Measurements from ENCODE around the gene NXPE2.
A peak's percentile ranks its signal among the peaks of the same experiment; 100 is the strongest.
"Not testable (repeated sequence)": the region's sequence is repeated elsewhere in the genome, so short reads cannot be mapped to it uniquely, and the experiment has no call there.

NXPE2 gene

GRCh38 chr11:114678125-114679036 is at the start of gene NXPE2:
TSS of gene NXPE2 (plus strand) at chr11:114678527. CDS start at chr11:114678576, 49 bp downstream.
- DNase-seq, result no peak

- DNase-seq, result not testable (repeated sequence)
These were observed 46.8 kb upstream of the NXPE2 start for GRCh38 chr11:114631445-114631965.

- not testable (repeated sequence) for DNase-seq
These were observed 38.9 kb upstream of the NXPE2 start for GRCh38 chr11:114639440-114639839.

GRCh38 chr11:114650661-114651060 is 27.7 kb upstream of the NXPE2 start:
- no peak for DNase-seq

- no peak for DNase-seq
These were observed 27.1 kb upstream of the NXPE2 start for GRCh38 chr11:114651145-114651718.

- no peak for DNase-seq
These were observed 25.2 kb upstream of the NXPE2 start for GRCh38 chr11:114653148-114653547.

- DNase-seq, result no peak
These were observed 13.7 kb upstream of the NXPE2 start for GRCh38 chr11:114664641-114665040.

GRCh38 chr11:114666760-114667159 is 11.6 kb upstream of the NXPE2 start:
- no peak for DNase-seq

- DNase-seq, result no peak
These were observed 10.2 kb upstream of the NXPE2 start for GRCh38 chr11:114668109-114668508.

- no peak for DNase-seq
These were observed 4.7 kb upstream of the NXPE2 start for GRCh38 chr11:114673661-114674060.

GRCh38 chr11:114679505-114679904 is 1.2 kb downstream of the NXPE2 start:
- no peak for DNase-seq

GRCh38 chr11:114683007-114683406 is 4.7 kb downstream of the NXPE2 start:
- DNase-seq, result no peak

GRCh38 chr11:114684636-114685035 is 6.3 kb downstream of the NXPE2 start:
- no peak for DNase-seq

- DNase-seq, result no peak
These were observed 6.8 kb downstream of the NXPE2 start for GRCh38 chr11:114685097-114685496.

- DNase-seq, result no peak
These were observed 27.1 kb downstream of the NXPE2 start for GRCh38 chr11:114705280-114706024.

- no peak for DNase-seq
These were observed 31.6 kb downstream of the NXPE2 start for GRCh38 chr11:114709960-114710359.

GRCh38 chr11:114713756-114714155 is 35.4 kb downstream of the NXPE2 start:
- DNase-seq, result no peak

- peak; percentile 19 for DNase-seq
These were observed 41.2 kb downstream of the NXPE2 start for GRCh38 chr11:114719562-114719961.

GRCh38 chr11:114724916-114725524 is 46.7 kb downstream of the NXPE2 start:
- no peak for DNase-seq

GRCh38 chr11:114725623-114726022 is 47.3 kb downstream of the NXPE2 start:
- DNase-seq, result no peak

- no peak for DNase-seq
These were observed 58.5 kb downstream of the NXPE2 start for GRCh38 chr11:114736806-114737205.

GRCh38 chr11:114738954-114739353 is 60.6 kb downstream of the NXPE2 start:
- DNase-seq, result peak; percentile 83

GRCh38 chr11:114745150-114745671 is 66.9 kb downstream of the NXPE2 start:
- no peak for DNase-seq

All from NCI-H510A treated with DMSO at 0.1 percent for 48 hours (cell line).